ENCODE data around the gene LGR6. TPM values are rescaled to one million over a fixed set of nuclear protein-coding genes. Genes with fewer than 3 reads are reported as not detected.

The LGR6 gene
- total and polyA plus RNA-seq, 2 experiments from 2014 or later: 0.80 to 1.5 TPM

DNA sequence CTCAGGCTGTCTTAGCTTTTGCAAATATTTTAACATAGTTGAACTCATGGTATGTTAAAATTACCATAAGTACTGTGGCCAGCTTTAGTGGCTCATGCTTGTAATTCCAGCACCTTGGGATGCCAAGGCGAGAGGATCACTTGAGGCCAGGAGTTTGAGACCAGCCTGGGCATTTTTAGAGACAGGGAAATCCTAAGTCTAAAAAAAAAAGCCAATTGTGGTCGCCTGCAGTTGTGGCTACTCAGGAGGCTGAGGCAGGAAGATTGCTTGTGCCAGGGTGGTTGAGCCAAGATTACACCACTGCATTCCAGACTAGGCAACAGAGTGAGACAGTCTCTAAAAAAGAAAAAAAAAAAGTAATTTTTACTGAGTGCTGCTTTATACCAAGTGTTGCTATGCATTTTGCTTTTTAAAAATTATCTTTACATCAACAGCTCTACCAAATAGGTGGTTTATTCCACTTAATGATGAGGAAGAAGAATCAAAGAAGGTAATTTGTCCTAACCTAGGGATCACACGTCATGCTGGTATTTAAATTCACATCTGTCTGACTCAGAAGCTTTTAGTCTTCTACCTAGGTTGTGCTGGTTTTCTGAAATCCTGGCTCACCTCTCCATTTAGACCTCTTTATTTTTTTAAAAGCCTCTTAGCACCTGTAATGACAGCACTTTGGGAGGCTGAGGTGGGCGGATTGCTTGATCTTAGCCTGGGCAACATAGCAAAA is 171.7 kb downstream of the LGR6 start:
- Histone ChIP-seq H3K4me2 (no peak overlapping the region), H3K27me3 (no peaks in the 10 kb centered on the region), H3K36me3 (replicated peaks; ENCODE audit: insufficient read depth, low read depth) (no peaks in the 10 kb centered on the region), H2AFZ (no peak overlapping the region), H4K20me1 (ENCODE audit: insufficient read depth, poor library complexity, severe bottlenecking) (peaks cover 3% of the 10 kb centered on the region), H3K9me2 (replicated peaks; ENCODE audit: insufficient read depth) (no peaks in the 10 kb centered on the region), H3K4me3 (no peak overlapping the region), H3K4me1 (ENCODE audit: insufficient read depth) (no peaks in the 10 kb centered on the region), H3K9me3 (ENCODE audit: low read depth) (no peaks in the 10 kb centered on the region), H3K79me2 (peaks cover 59% of the 10 kb centered on the region), H3K27ac (no peak overlapping the region)
- 87% methylated on average over 4 of the region's 4 CpGs for WGBS (ENCODE audit: low lambda C conversion rate, missing lambda C conversion rate)
- no peak for DNase-seq (ENCODE audit: low spot score)
- no peak for TF ChIP-seq CTCF (IDR thresholded peaks at IDR 0.05; ENCODE audit: poor library complexity)
- TF ChIP-seq EZH2 (IDR thresholded peaks at IDR 0.05; ENCODE audit: borderline replicate concordance): no peak
- TF ChIP-seq EZH2phosphoT487 (IDR thresholded peaks at IDR 0.05; ENCODE audit: low read depth, severe bottlenecking, unreplicated experiment): no peak

DNA sequence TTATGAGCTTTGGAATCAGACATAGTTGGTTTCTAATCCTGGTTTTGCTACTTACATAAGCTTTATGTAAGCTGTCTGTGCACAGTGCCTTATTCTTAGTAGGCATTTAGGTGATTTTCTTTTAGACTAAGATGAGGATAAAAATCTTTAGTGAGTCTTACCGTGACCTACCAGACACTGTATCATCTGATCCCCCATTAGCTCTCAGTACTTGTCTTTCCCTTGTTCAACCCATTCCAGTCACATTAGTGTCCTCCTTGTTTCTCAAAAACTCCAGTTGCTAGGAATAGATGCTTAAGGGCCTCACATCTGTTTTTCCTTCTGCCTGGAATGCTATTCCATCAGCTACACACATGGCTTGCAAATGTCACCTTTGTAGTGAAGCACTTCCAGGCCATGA is 173.7 kb downstream of the LGR6 start:
- Histone ChIP-seq H3K27me3 (no peaks in the 10 kb centered on the region), H3K4me2 (no peak overlapping the region), H4K20me1 (ENCODE audit: insufficient read depth, poor library complexity, severe bottlenecking) (peaks cover 3% of the 10 kb centered on the region), H3K9me3 (ENCODE audit: low read depth) (no peaks in the 10 kb centered on the region), H3K4me1 (ENCODE audit: insufficient read depth) (no peaks in the 10 kb centered on the region), H3K36me3 (replicated peaks; ENCODE audit: insufficient read depth, low read depth) (no peaks in the 10 kb centered on the region), H3K4me3 (no peak overlapping the region), H2AFZ (no peak overlapping the region), H3K9me2 (replicated peaks; ENCODE audit: insufficient read depth) (no peaks in the 10 kb centered on the region), H3K27ac (no peak overlapping the region), H3K79me2 (peaks cover 58% of the 10 kb centered on the region)
- DNase-seq (ENCODE audit: low spot score): no peak
- WGBS (ENCODE audit: low lambda C conversion rate, missing lambda C conversion rate): 58% methylated on average over 1 of the region's 1 CpG
- TF ChIP-seq EZH2 (IDR thresholded peaks at IDR 0.05; ENCODE audit: borderline replicate concordance): no peak
- no peak for TF ChIP-seq CTCF (IDR thresholded peaks at IDR 0.05; ENCODE audit: poor library complexity)
- TF ChIP-seq EZH2phosphoT487 (IDR thresholded peaks at IDR 0.05; ENCODE audit: low read depth, severe bottlenecking, unreplicated experiment): no peak

Other genes starting within 250 kb of the LGR6 start
- gene LMOD1, start 247.3 kb upstream of the LGR6 start, total RNA-seq: 8.6 and 8.7 TPM in 2 replicates
- gene LMOD1, start 247.3 kb upstream of the LGR6 start, polyA plus RNA-seq: 6.4 and 9.0 TPM in 2 replicates
- gene TIMM17A, start 238.3 kb upstream of the LGR6 start, total RNA-seq: 54.5 and 65.0 TPM in 2 replicates
- 88.3 and 90.1 TPM in 2 replicates for gene TIMM17A, start 238.3 kb upstream of the LGR6 start, polyA plus RNA-seq
- 57.6 and 57.9 TPM in 2 replicates for gene RNPEP, start 211.2 kb upstream of the LGR6 start, total RNA-seq
- gene RNPEP, start 211.2 kb upstream of the LGR6 start, polyA plus RNA-seq: 74.2 and 81.5 TPM in 2 replicates
- gene ELF3, start 183.2 kb upstream of the LGR6 start, total RNA-seq: 336 and 367 TPM in 2 replicates
- 333 and 361 TPM in 2 replicates for gene ELF3, start 183.2 kb upstream of the LGR6 start, polyA plus RNA-seq
- gene GPR37L1, start 70.9 kb upstream of the LGR6 start, total RNA-seq: under 0.01 TPM in 1 of 2 replicates, not detected in the other
- 0.39 and 0.47 TPM in 2 replicates for gene GPR37L1, start 70.9 kb upstream of the LGR6 start, polyA plus RNA-seq
- 28.9 and 32.7 TPM in 2 replicates for gene ARL8A, start 49.1 kb upstream of the LGR6 start, total RNA-seq
- gene ARL8A, start 49.1 kb upstream of the LGR6 start, polyA plus RNA-seq: 56.0 and 65.9 TPM in 2 replicates
- gene PTPN7, start 33.2 kb upstream of the LGR6 start, total RNA-seq: not detected in 2 replicates
- gene PTPN7, start 33.2 kb upstream of the LGR6 start, polyA plus RNA-seq: 0.35 and 0.41 TPM in 2 replicates
- gene UBE2T, start 148.1 kb downstream of the LGR6 start, total RNA-seq: 7.8 and 18.9 TPM in 2 replicates
- gene UBE2T, start 148.1 kb downstream of the LGR6 start, polyA plus RNA-seq: 15.6 and 15.7 TPM in 2 replicates
- gene PPP1R12B, start 154.9 kb downstream of the LGR6 start, total RNA-seq: 8.5 and 15.0 TPM in 2 replicates
- gene PPP1R12B, start 154.9 kb downstream of the LGR6 start, polyA plus RNA-seq: 8.1 and 12.3 TPM in 2 replicates

Measured in hepatocyte (in vitro differentiated cells).